Tibial artery (tissue), 4 donors: Measurements from ENCODE around the gene GRB10.
A peak's percentile ranks its signal among the peaks of the same experiment; 100 is the strongest.

ENCODE experiments used
- DNase-seq, 2 donors: peaks; one replicate each; pipeline ENCODE4 v3.0.0-alpha.2; 2019
- H3K27ac ChIP-seq, 2 donors: fragments of 200-600 bp; sonication (generic) in 1 of 2; 1 replicate in 1 of 2; 2 replicates in 1 of 2; pipeline ENCODE4 v1.5.1; 2018 to 2019; ENCODE audit warnings: mild to moderate bottlenecking in 1 of 2
- H3K27me3 ChIP-seq, 2 donors: fragments of 200-600 bp; sonication (generic) in 1 of 2; one replicate each; pipeline versions ENCODE4 v1.5.1 to v1.6.0; 2016 to 2019
- H3K36me3 ChIP-seq, 3 donors: fragments of 200-600 bp; sonication (generic) in 2 of 3; one replicate each; pipeline ENCODE4 v1.5.1; 2016 to 2019; ENCODE audit warnings: mild to moderate bottlenecking in 2 of 3
- H3K4me1 ChIP-seq, 4 donors: fragments of 200-600 bp; sonication (generic) in 2 of 4; 1 replicate in 3 of 4; 2 replicates in 1 of 4; pipeline ENCODE4 v1.5.1; 2016 to 2019
- H3K4me3 ChIP-seq, 2 donors: fragments of 200-600 bp; sonication (generic) in 1 of 2; 1 replicate in 1 of 2; 2 replicates in 1 of 2; pipeline ENCODE4 v1.5.1; 2018 to 2019; ENCODE audit warnings: mild to moderate bottlenecking in 2 of 2
- H3K9me3 ChIP-seq, 3 donors: fragments of 200-600 bp; sonication (generic) in 1 of 3; one replicate each; pipeline ENCODE4 v1.5.1; 2016 to 2019
- CTCF ChIP-seq, 2 experiments: fragments of 200-600 bp in 1 of 2; fragments of 450-650 bp in 1 of 2; IDR thresholded peaks; one replicate each; pipeline ENCODE4 v1.5.1; 2017 to 2019; ENCODE audit warnings: antibody characterized with exemption in 2 of 2, mild to moderate bottlenecking in 1 of 2, moderate library complexity in 1 of 2
- intact Hi-C: fragments of 100-400 bp; cut with DNase I; formaldehyde crosslinking; loops from one replicate; pipeline ENCODE4 v1.15.0; 2023; ENCODE audit warnings: low total_unique reads

The GRB10 gene

GRCh38 chr7:50622821-50623220 is 159.9 kb downstream of the GRB10 start:
- no peaks in the 10 kb centered on the region for H3K27me3 ChIP-seq
- H3K9me3 ChIP-seq, result no peaks in the 10 kb centered on the region
- intact Hi-C loops, result no loop called here
- no peak for TF ChIP-seq CTCF (IDR thresholded peaks at IDR 0.05)
- no peak overlapping the region for H3K27ac ChIP-seq
- no peak overlapping the region for H3K4me3 ChIP-seq
- DNase-seq, result no peak
- peaks cover 0 to 17% (median 11%) of the 10 kb centered on the region in 3 donors for H3K36me3 ChIP-seq
- H3K4me1 ChIP-seq, result peaks cover 0 to 33% (median 17%) of the 10 kb centered on the region in 4 donors

- DNase-seq, result no peak
- H3K4me3 ChIP-seq, result no peak overlapping the region
- no peaks in the 10 kb centered on the region for H3K9me3 ChIP-seq
- peak overlapping the region in 1 of 2 donors; percentile 18 for H3K27ac ChIP-seq
- H3K27me3 ChIP-seq, result no peaks in the 10 kb centered on the region
- peaks cover 0 to 20% (median 14%) of the 10 kb centered on the region in 3 donors for H3K36me3 ChIP-seq
- intact Hi-C loops, result no loop called here
- no peak for TF ChIP-seq CTCF (IDR thresholded peaks at IDR 0.05)
- H3K4me1 ChIP-seq, result peaks cover 0 to 32% (median 14%) of the 10 kb centered on the region in 4 donors
Observed at GRCh38 chr7:50621973-50622490, 160.7 kb downstream of the GRB10 start.

- intact Hi-C loops, result no loop called here
- DNase-seq, result no peak
- no peak for TF ChIP-seq CTCF (IDR thresholded peaks at IDR 0.05)
- Histone ChIP-seq H3K9me3 (no peaks in the 10 kb centered on the region), H3K27me3 (no peaks in the 10 kb centered on the region), H3K4me3 (no peak overlapping the region), H3K36me3 (peaks cover 0 to 16% (median 15%) of the 10 kb centered on the region in 3 donors), H3K4me1 (peaks cover 0 to 32% (median 14%) of the 10 kb centered on the region in 4 donors), H3K27ac (peak overlapping the region; percentile 10 to 36)
Observed at GRCh38 chr7:50621206-50621605, 161.5 kb downstream of the GRB10 start.

- H3K4me3 ChIP-seq, result no peak overlapping the region
- no peak for TF ChIP-seq CTCF (IDR thresholded peaks at IDR 0.05)
- H3K4me1 ChIP-seq, result peaks cover 0 to 32% (median 14%) of the 10 kb centered on the region in 4 donors
- peaks cover 0 to 20% (median 7%) of the 10 kb centered on the region in 3 donors for H3K36me3 ChIP-seq
- DNase-seq, result peak in 1 of 2 donors; percentile 75
- no peaks in the 10 kb centered on the region for H3K27me3 ChIP-seq
- H3K27ac ChIP-seq, result peak overlapping the region; percentile 10 to 36
- H3K9me3 ChIP-seq, result no peaks in the 10 kb centered on the region
- intact Hi-C loops, result no loop called here
Observed at GRCh38 chr7:50620433-50620832, 162.3 kb downstream of the GRB10 start.

- H3K36me3 ChIP-seq, result peaks cover under 1 to 28% (median 5%) of the 10 kb centered on the region in 3 donors
- intact Hi-C loops, result loop anchor here (10.0 kb wide), 1 partner anchor 55 kb away; no protein-coding TSS in a partner anchor
- H3K9me3 ChIP-seq, result no peaks in the 10 kb centered on the region
- no peak for DNase-seq
- H3K4me3 ChIP-seq, result no peak overlapping the region
- peaks cover 0 to 32% (median 14%) of the 10 kb centered on the region in 4 donors for H3K4me1 ChIP-seq
- no peaks in the 10 kb centered on the region for H3K27me3 ChIP-seq
- TF ChIP-seq CTCF (IDR thresholded peaks at IDR 0.05), result no peak
- H3K27ac ChIP-seq, result peak overlapping the region in 1 of 2 donors; percentile 36
Observed at GRCh38 chr7:50619684-50620083, 163.0 kb downstream of the GRB10 start.
